GM12878 (cell line): ENCODE data around the gene ADPGK. TPM values are rescaled to one million over a fixed set of nuclear protein-coding genes. Genes with fewer than 3 reads are reported as not detected.

Experiments used
- ATAC-seq: fragments of 200-7000 bp; cut with Tn5 transposase; 3 replicates; pipeline ENCODE4 v1.9.1; 2020; ENCODE audit warnings: mild to moderate bottlenecking, moderate library complexity
- BruUV-seq: library from RNA; stranded (reverse); fragments of 400-500 nt; replicated peaks from 2 replicates; lab custom pipeline; 2021; lab: Mats Ljungman, UMichigan
- CTCF ChIA-PET: fragments of 300-600 bp; sonication (Branson Sonifier 250); formaldehyde crosslinking; extraction: SDS; loops from one replicate; lab custom pipeline; 2021; ENCODE audit warnings: inconsistent platforms; lab: Yijun Ruan, JAX
- POLR2A ChIA-PET: fragments of 350-600 bp; formaldehyde crosslinking; extraction: SDS; loops from one replicate; lab custom pipeline; 2021; ENCODE audit warnings: inconsistent platforms; lab: Charles Lee
- RAD21 ChIA-PET: fragments of 300-600 bp; sonication (Branson Sonifier 250); formaldehyde crosslinking; loops from one replicate; lab custom pipeline; 2023; ENCODE audit warnings: antibody characterized with exemption; ENCODE audit not compliant: unreplicated experiment; lab: Charles Lee
- SMC1A ChIA-PET: fragments of 300-600 bp; sonication (Branson Sonifier 250); formaldehyde crosslinking; loops from one replicate; lab custom pipeline; 2023; ENCODE audit not compliant: unreplicated experiment, uncharacterized antibody; lab: Charles Lee
- DNase-seq: peaks from one replicate; pipeline ENCODE4 v3.0.0-alpha.2; 2011; ENCODE audit warnings: low read depth, low spot score
- FAIRE-seq: peaks from 3 replicates; lab custom pipeline; 2011; peaks lifted over from hg19 to GRCh38; lab: Jason Lieb, UNC
- H2AFZ ChIP-seq: 2 replicates; pipeline ENCODE4 v1.6.0; 2011; ENCODE audit warnings: low read depth, low read length, control low read depth; ENCODE audit not compliant: control insufficient read depth
- H3K27ac ChIP-seq: 2 replicates; pipeline ENCODE4 v1.5.1; 2011; ENCODE audit warnings: control low read depth; ENCODE audit not compliant: control insufficient read depth, insufficient read depth
- H3K27me3 ChIP-seq, 2 experiments: replicated peaks in 1 of 2; 2 replicates each; pipeline versions ENCODE4 v1.6.0 to v1.6.1; 2011; ENCODE audit warnings: low read length in 1 of 2; ENCODE audit not compliant: control insufficient read depth in 2 of 2, insufficient read depth in 2 of 2
- H3K36me3 ChIP-seq, 2 experiments: 2 replicates each; pipeline ENCODE4 v1.5.1; 2011; ENCODE audit warnings: low read length in 1 of 2; ENCODE audit not compliant: control insufficient read depth in 2 of 2, insufficient read depth in 2 of 2
- H3K4me1 ChIP-seq: 2 replicates; pipeline ENCODE4 v1.6.1; 2011; ENCODE audit warnings: mild to moderate bottlenecking, low read length, moderate library complexity, mixed read lengths; ENCODE audit not compliant: control insufficient read depth, insufficient read depth
- H3K4me2 ChIP-seq: 2 replicates; pipeline ENCODE4 v1.6.0; 2011; ENCODE audit warnings: control low read depth; ENCODE audit not compliant: control insufficient read depth, insufficient read depth
- H3K4me3 ChIP-seq: fragments of 200-600 bp; sonication (generic); 2 replicates; pipeline ENCODE4 v1.5.1; 2016
- H3K79me2 ChIP-seq: 2 replicates; pipeline ENCODE4 v1.6.0; 2011; ENCODE audit warnings: low read length; ENCODE audit not compliant: control insufficient read depth, insufficient read depth
- H3K9ac ChIP-seq: 2 replicates; pipeline ENCODE4 v1.8.0; 2011; ENCODE audit warnings: low read length, control low read depth, mixed read lengths; ENCODE audit not compliant: control insufficient read depth, insufficient read depth
- H3K9me3 ChIP-seq: replicated peaks from 3 replicates; pipeline ENCODE4 v1.5.1; 2011; ENCODE audit warnings: mild to moderate bottlenecking, low read length; ENCODE audit not compliant: control insufficient read depth, insufficient read depth
- H4K20me1 ChIP-seq: 2 replicates; pipeline ENCODE4 v1.6.0; 2011; ENCODE audit not compliant: control insufficient read depth, insufficient read depth
- EP300 ChIP-seq, 2 experiments: fragments of 150-350 bp in 1 of 2; IDR thresholded peaks; 2 replicates each; pipeline ENCODE4 v1.6.1; 2011 to 2012; ENCODE audit warnings: low read depth in 2 of 2, low read length in 2 of 2, borderline replicate concordance in 1 of 2, improper control_type of control experiment in 1 of 2, inconsistent platforms in 1 of 2; ENCODE audit not compliant: control insufficient read depth in 1 of 2
- ETV6 ChIP-seq, 2 experiments: fragments of 450-650 bp in 1 of 2; IDR thresholded peaks in 1 of 2; conservative IDR thresholded peaks in 1 of 2; 2 replicates each; pipeline ENCODE4 v1.6.1; 2014; ENCODE audit warnings: antibody characterized with exemption in 1 of 2, borderline replicate concordance in 1 of 2, low read depth in 1 of 2, mild to moderate bottlenecking in 1 of 2, moderate library complexity in 1 of 2
- HSF1 ChIP-seq: fragments of 150-350 bp; IDR thresholded peaks from 2 replicates; pipeline ENCODE4 v1.6.1; 2014; ENCODE audit warnings: mild to moderate bottlenecking, low read depth, low read length
- ZNF24 ChIP-seq: fragments of 450-650 bp; IDR thresholded peaks from 2 replicates; pipeline ENCODE4 v1.6.1; 2017; ENCODE audit warnings: antibody characterized with exemption, mild to moderate bottlenecking
- WGBS: methylation state at CpG from one replicate; pipeline ENCODE4 v1.1.6; 2016; ENCODE audit warnings: low lambda C conversion rate; ENCODE audit not compliant: insufficient replicate concordance, insufficient coverage; ENCODE audit errors: missing lambda C conversion rate; 5-methylcytosine and 5-hydroxymethylcytosine counted together
- in situ Hi-C: fragments of 300-500 bp; cut with MboI; formaldehyde crosslinking; loops from 9 replicates; pipeline ENCODE4 v1.14.3; 2018; ENCODE audit warnings: mixed read lengths
- intact Hi-C: fragments of 100-400 bp; cut with micrococcal nuclease; formaldehyde crosslinking; loops from one replicate; pipeline ENCODE4 v1.14.2; 2022; ENCODE audit not compliant: unreplicated experiment
- polyA plus RNA-seq, 11 experiments: library from polyadenylated mRNA; depleted of rRNA in 4 of 11; unstranded in 6 of 11; stranded (reverse) in 5 of 11; fragments of >200 nt; fragmentation: Nextera tagmentation in 4 of 11; fragmentation: Illumina TruSeq in 1 of 11; extraction: Ambion mirVana in 4 of 11; extraction: Trizol in 1 of 11; gene quantifications; 1 replicate in 1 of 11; 2 replicates in 10 of 11; pipeline versions ENCODE4 v1.2.1 to v1.2.3, GENCODE V29; 2011 to 2016; ENCODE audit warnings: inconsistent platforms in 2 of 11, missing spikeins in 2 of 11, low read depth in 1 of 11
- total RNA-seq, 4 experiments: library from RNA; depleted of rRNA in 3 of 4; stranded (reverse); fragments of >200 nt in 3 of 4; fragmentation: Illumina TruSeq in 1 of 4; extraction: Trizol in 1 of 4; gene quantifications; 2 replicates each; pipeline versions ENCODE4 v1.2.1 to v1.2.3, GENCODE V29; 2013 to 2021

ADPGK gene
- total and polyA plus RNA-seq, 10 of the 15 experiments (the other 5 are each of a cell fraction or from before 2014, with no cell fraction given): 13.8 to 146 (median 56.7) TPM

- H3K4me3 ChIP-seq: no peak overlapping the region
- intact Hi-C loops: loop anchor here (10.0 kb wide), 1 partner anchor 329 kb away; the partner anchor contains the start of gene NEO1
- no peak overlapping the region for H3K4me2 ChIP-seq
- FAIRE-seq (no peak), DNase-seq (no peak), ATAC-seq (no peak)
- H2AFZ ChIP-seq: no peak overlapping the region
- 33% methylated on average over 3 of the region's 3 CpGs for WGBS
- in situ Hi-C loops: loop anchor here (5.0 kb wide), 1 partner anchor 357 kb away; no protein-coding TSS in a partner anchor
- H3K4me1 ChIP-seq: no peaks in the 10 kb centered on the region
- POLR2A ChIA-PET: no interaction called here
- no peak for TF ChIP-seq EP300 (IDR thresholded peaks at IDR 0.05; ENCODE audit: borderline replicate concordance in 1 of 2, control insufficient read depth in 1 of 2, low read depth in 2 of 2, low read length in 2 of 2)
- no peak for TF ChIP-seq HSF1
- TF ChIP-seq ZNF24: no peak
- no peak for TF ChIP-seq ETV6 (conservative IDR thresholded peaks at IDR 0.05 in 1 of 2, IDR thresholded peaks at IDR 0.05 in 1 of 2; ENCODE audit: borderline replicate concordance in 1 of 2, low read depth in 1 of 2)
- H4K20me1 ChIP-seq: no peaks in the 10 kb centered on the region
- H3K36me3 ChIP-seq: no peaks in the 10 kb centered on the region
- BruUV-seq: no TSS peak
- no peak overlapping the region for H3K27ac ChIP-seq
- H3K9ac ChIP-seq: no peak overlapping the region
- RAD21 ChIA-PET: no interaction called here
- SMC1A ChIA-PET: interaction anchor here (1.3 kb wide), 1 partner anchor 11 kb away, joined by 3 read pairs; no protein-coding TSS in a partner anchor
- CTCF ChIA-PET: interaction anchor here (1.1 kb wide), 1 partner anchor 12 kb away, joined by 4 read pairs; no protein-coding TSS in a partner anchor
- no peaks in the 10 kb centered on the region for H3K9me3 ChIP-seq
- no peaks in the 10 kb centered on the region for H3K79me2 ChIP-seq
- no peaks in the 10 kb centered on the region for H3K27me3 ChIP-seq
Measured at GRCh38 chr15:72725446-72725845, 58.1 kb downstream of the ADPGK start.
